ENCODE results near the gene SLC9A9. TPM values are rescaled to one million over a fixed set of nuclear protein-coding genes. Genes with fewer than 3 reads are reported as not detected.
"Not testable (repeated sequence)": the region's sequence is repeated elsewhere in the genome, so short reads cannot be mapped to it uniquely, and the experiment has no call there.

Gene SLC9A9
- total RNA-seq, 4 donors from 2014 or later = 12.8 to 63.8 (median 33.3) TPM

- H3K27me3 ChIP-seq = no peaks in the 10 kb centered on the region
- DNase-seq = no peak
Observed at GRCh38 chr3:143433787-143434378, 414.4 kb downstream of the SLC9A9 start.

DNA sequence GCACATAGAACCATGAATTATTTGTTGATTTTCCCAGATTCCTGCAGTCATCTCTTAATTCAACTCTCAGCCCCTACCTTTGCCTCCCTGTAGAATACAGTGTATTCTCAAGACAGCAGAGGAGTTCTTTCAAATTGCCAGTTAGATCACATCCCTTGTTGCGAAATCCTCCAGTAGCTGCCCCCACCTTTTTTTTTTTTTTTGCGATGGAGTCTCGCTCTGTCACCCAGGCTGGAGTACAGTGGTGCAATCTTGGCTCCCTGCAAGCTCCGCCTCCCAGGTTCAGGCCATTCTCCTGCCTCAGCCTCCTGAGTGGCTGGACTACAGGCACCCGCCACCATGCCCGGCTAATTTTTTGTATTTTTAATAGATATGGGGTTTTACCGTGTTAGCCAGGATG, 417.0 kb downstream of the SLC9A9 start:
- H3K27me3 ChIP-seq; H3K9me3 ChIP-seq; intact Hi-C loops (cut with DNase I; ENCODE audit: low total_unique reads); H3K4me1 ChIP-seq; H3K36me3 ChIP-seq; H3K4me3 ChIP-seq; H3K27ac ChIP-seq; DNase-seq: not testable (repeated sequence)

More at GRCh38 chr3:143433787-143434378, 414.4 kb downstream of the SLC9A9 start:
- no peak overlapping the region for H3K4me3 ChIP-seq
- H3K36me3 ChIP-seq = no peaks in the 10 kb centered on the region
- no peak overlapping the region for H3K27ac ChIP-seq
- no peaks in the 10 kb centered on the region for H3K9me3 ChIP-seq
- TF ChIP-seq POLR2A (IDR thresholded peaks at IDR 0.05) = no peak
- TF ChIP-seq, protein P1, sequence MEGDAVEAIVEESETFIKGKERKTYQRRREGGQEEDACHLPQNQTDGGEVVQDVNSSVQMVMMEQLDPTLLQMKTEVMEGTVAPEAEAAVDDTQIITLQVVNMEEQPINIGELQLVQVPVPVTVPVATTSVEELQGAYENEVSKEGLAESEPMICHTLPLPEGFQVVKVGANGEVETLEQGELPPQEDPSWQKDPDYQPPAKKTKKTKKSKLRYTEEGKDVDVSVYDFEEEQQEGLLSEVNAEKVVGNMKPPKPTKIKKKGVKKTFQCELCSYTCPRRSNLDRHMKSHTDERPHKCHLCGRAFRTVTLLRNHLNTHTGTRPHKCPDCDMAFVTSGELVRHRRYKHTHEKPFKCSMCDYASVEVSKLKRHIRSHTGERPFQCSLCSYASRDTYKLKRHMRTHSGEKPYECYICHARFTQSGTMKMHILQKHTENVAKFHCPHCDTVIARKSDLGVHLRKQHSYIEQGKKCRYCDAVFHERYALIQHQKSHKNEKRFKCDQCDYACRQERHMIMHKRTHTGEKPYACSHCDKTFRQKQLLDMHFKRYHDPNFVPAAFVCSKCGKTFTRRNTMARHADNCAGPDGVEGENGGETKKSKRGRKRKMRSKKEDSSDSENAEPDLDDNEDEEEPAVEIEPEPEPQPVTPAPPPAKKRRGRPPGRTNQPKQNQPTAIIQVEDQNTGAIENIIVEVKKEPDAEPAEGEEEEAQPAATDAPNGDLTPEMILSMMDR (IDR thresholded peaks at IDR 0.05) = no peak
- intact Hi-C loops (cut with DNase I; ENCODE audit: low total_unique reads) = no loop called here
- no peaks in the 10 kb centered on the region for H3K4me1 ChIP-seq

DNA sequence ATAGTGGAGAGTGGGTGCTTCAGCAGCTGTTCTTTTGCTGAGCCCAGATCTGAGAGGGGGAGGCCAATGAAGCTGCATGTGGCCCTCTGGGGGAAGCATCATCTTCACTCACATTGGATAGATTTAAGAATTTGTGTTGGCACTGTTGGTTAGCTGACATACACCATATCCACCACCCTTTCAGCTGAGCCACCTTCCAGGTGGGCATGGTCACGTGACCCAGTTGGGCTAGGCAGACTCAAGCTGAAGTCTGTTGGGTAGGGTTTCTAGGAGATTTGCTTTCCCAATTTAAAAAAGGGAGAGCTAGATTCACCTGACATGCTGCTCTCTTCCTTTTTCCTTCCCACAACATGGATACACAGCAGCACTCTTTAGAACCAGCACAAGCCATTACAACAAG, 417.7 kb downstream of the SLC9A9 start:
- no peak overlapping the region for H3K27ac ChIP-seq
- H3K4me1 ChIP-seq = no peaks in the 10 kb centered on the region
- no peak for TF ChIP-seq POLR2A (IDR thresholded peaks at IDR 0.05)
- TF ChIP-seq, protein P1 (IDR thresholded peaks at IDR 0.05) = no peak
- no peaks in the 10 kb centered on the region for H3K36me3 ChIP-seq
- intact Hi-C loops (cut with DNase I; ENCODE audit: low total_unique reads) = no loop called here
- no peak for DNase-seq
- H3K9me3 ChIP-seq = no peaks in the 10 kb centered on the region
- no peaks in the 10 kb centered on the region for H3K27me3 ChIP-seq
- H3K4me3 ChIP-seq = no peak overlapping the region

GRCh38 chr3:143429628-143430514, 418.4 kb downstream of the SLC9A9 start:
- Histone ChIP-seq H3K36me3 (no peaks in the 10 kb centered on the region), H3K9me3 (no peaks in the 10 kb centered on the region), H3K27me3 (no peaks in the 10 kb centered on the region), H3K4me3 (no peak overlapping the region), H3K27ac (no peak overlapping the region), H3K4me1 (no peaks in the 10 kb centered on the region)
- TF ChIP-seq POLR2A (IDR thresholded peaks at IDR 0.05) = no peak
- intact Hi-C loops (cut with DNase I; ENCODE audit: low total_unique reads) = no loop called here
- DNase-seq = no peak

DNA sequence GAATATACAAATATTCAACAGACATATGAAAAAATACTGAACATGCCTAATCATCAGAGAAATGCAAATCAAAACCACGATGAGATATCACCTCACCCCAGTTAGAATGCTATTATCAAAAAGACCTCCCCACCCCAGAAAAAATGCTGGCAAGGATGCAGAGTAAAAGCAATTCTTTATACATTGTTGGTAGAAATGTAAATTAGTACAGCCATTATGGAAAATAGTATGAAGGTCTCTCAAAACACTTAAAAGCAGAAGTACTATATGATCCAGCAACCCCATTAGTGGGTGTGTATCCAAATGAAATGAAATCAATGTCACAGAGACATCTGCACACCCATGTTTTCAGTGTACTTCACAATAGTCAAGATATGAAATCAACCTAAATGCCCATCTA, 420.0 kb downstream of the SLC9A9 start:
- intact Hi-C loops (cut with DNase I; ENCODE audit: low total_unique reads) = no loop called here
- no peaks in the 10 kb centered on the region for H3K27me3 ChIP-seq
- no peak overlapping the region for H3K4me3 ChIP-seq
- TF ChIP-seq, protein P1 (IDR thresholded peaks at IDR 0.05) = no peak
- TF ChIP-seq POLR2A (IDR thresholded peaks at IDR 0.05) = no peak
- H3K27ac ChIP-seq = no peak overlapping the region
- no peaks in the 10 kb centered on the region for H3K4me1 ChIP-seq
- DNase-seq = no peak
- no peaks in the 10 kb centered on the region for H3K9me3 ChIP-seq
- H3K36me3 ChIP-seq = no peaks in the 10 kb centered on the region

- no peaks in the 10 kb centered on the region for H3K36me3 ChIP-seq
- no peaks in the 10 kb centered on the region for H3K27me3 ChIP-seq
- no peak for DNase-seq
- TF ChIP-seq, protein P1 (IDR thresholded peaks at IDR 0.05) = no peak
- TF ChIP-seq POLR2A (IDR thresholded peaks at IDR 0.05) = no peak
- intact Hi-C loops (cut with DNase I; ENCODE audit: low total_unique reads) = no loop called here
- no peak overlapping the region for H3K4me3 ChIP-seq
- no peaks in the 10 kb centered on the region for H3K9me3 ChIP-seq
- H3K4me1 ChIP-seq = no peaks in the 10 kb centered on the region
- no peak overlapping the region for H3K27ac ChIP-seq
Observed at GRCh38 chr3:143427631-143428030, 420.6 kb downstream of the SLC9A9 start.

Data from uterus (tissue), 4 donors.